ENCODE measurements around the gene C22orf23.

The C22orf23 gene

GRCh38 chr22:37989146-37990045 lies 36.0 kb upstream of the C22orf23 start:
- no peak for DNase-seq (ENCODE audit: low read depth)
- H3K4me3 ChIP-seq (ENCODE audit: control insufficient read depth, low read depth, low read length) = no peak overlapping the region
- no peak for TF ChIP-seq CTCF (conservative IDR thresholded peaks at IDR 0.05; ENCODE audit: control insufficient read depth, insufficient read depth, low read depth, low read length)

GRCh38 chr22:37986371-37986770 lies 33.0 kb upstream of the C22orf23 start:
- TF ChIP-seq CTCF (conservative IDR thresholded peaks at IDR 0.05; ENCODE audit: control insufficient read depth, insufficient read depth, low read depth, low read length) = no peak
- H3K4me3 ChIP-seq (ENCODE audit: control insufficient read depth, low read depth, low read length) = no peak overlapping the region
- DNase-seq (ENCODE audit: low read depth) = no peak

GRCh38 chr22:37985751-37986281 lies 32.4 kb upstream of the C22orf23 start:
- TF ChIP-seq CTCF (conservative IDR thresholded peaks at IDR 0.05; ENCODE audit: control insufficient read depth, insufficient read depth, low read depth, low read length) = no peak
- no peak overlapping the region for H3K4me3 ChIP-seq (ENCODE audit: control insufficient read depth, low read depth, low read length)
- no peak for DNase-seq (ENCODE audit: low read depth)

GRCh38 chr22:37985050-37985585 lies 31.7 kb upstream of the C22orf23 start:
- no peak overlapping the region for H3K4me3 ChIP-seq (ENCODE audit: control insufficient read depth, low read depth, low read length)
- TF ChIP-seq CTCF (conservative IDR thresholded peaks at IDR 0.05; ENCODE audit: control insufficient read depth, insufficient read depth, low read depth, low read length) = no peak
- no peak for DNase-seq (ENCODE audit: low read depth)

- H3K4me3 ChIP-seq (ENCODE audit: control insufficient read depth, low read depth, low read length) = no peak within 1 kb of the TSS
- no peak for DNase-seq (ENCODE audit: low read depth)
- no peak for TF ChIP-seq CTCF (conservative IDR thresholded peaks at IDR 0.05; ENCODE audit: control insufficient read depth, insufficient read depth, low read depth, low read length)
These were observed 30.7 kb upstream of the C22orf23 start, which contains the start of gene SOX10 for GRCh38 chr22:37983860-37984791. Gene SOX10 (minus strand): TSS chr22:37984555. CDS start chr22:37983784, 771 bp downstream.

Measured in fibroblast of mammary gland (primary cell).